HG03280 (cell line): ENCODE results near the gene ACRBP.

Experiments
- ATAC-seq: cut with Tn5 transposase; IDR thresholded peaks from one replicate; pipeline ENCODE4 v1.9.1; 2021; ENCODE audit warnings: mild to moderate bottlenecking, moderate library complexity; ENCODE audit not compliant: unreplicated experiment

The ACRBP gene

DNA sequence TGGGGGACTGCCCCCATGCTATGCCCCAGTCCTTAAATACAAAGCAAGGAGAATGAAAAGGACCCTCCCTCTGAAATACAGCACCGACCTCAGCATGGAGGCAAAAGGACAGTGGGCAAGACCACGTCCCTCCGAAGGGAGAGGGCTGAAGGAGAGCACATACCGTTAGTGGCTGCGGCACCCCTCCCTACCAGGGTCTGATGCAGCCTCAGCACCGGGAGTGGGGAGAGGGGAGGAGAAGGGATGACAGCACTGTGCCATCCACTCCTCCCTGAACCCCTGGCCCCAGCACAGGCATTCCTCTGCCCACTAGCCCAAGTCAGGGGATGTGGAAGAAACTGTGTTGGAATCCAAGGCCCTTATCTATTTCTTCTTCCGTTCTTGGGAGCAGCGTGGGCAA lies 3.6 kb upstream of the ACRBP start:
- no peak for ATAC-seq

DNA sequence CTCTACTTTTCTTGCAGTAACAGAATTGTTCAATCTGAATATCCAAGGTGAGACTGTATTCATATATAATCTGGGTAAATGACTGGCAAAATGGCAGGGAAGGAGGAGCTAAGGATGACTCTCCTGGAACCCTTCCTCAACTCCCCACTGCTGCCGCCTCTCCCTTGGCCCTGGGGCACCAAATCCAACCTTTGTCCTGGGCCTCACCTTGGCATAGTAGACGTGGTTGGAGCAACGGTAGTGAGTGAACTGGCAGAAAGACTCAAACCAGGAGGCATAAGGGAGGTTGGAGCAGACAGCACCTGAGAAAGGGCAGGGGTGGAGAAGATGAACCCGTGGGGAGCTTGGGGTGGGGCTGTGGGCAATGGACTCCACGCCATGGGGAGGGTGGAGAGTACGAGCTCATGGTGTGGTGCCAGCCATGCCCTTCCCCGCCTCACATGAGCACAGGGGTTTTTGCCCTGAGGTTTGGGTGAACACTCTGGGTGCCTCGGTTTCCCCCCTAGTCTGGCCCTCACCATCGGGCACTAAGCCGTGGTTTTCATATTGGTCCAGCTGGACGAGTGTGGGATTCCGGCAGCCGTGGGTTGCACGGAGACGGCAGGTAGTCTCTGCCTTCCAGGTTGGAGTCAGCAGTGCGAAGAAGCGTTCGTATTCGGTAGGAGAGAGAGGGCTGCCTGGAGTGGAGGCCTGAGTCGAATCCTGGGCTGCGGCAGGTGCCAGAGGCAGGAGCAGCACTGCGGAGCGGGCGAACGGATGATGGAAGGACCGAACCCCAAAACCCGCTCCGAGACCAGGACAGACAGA lies 753 bp downstream of the ACRBP start:
- no peak for ATAC-seq

DNA sequence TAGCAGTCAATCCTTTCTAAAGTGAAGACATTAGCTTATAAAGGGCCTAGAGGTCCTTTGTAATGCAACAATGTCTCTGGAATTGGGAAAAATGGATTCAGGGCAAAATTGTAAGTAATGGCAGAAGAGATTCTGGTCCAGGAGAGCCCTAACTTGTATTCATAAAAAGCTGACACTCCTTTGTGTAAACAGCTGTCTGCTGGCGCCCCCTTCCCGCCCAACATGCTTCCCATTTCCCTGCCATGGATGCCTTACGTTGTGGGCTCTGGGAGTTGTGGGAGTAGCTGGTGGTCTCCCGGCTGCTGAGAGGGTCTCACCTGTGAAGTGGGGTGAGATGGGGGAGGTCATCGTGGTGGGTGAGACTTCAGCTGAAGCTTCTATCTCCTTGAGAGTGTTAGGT lies 2.3 kb downstream of the ACRBP start:
- ATAC-seq: no peak

DNA sequence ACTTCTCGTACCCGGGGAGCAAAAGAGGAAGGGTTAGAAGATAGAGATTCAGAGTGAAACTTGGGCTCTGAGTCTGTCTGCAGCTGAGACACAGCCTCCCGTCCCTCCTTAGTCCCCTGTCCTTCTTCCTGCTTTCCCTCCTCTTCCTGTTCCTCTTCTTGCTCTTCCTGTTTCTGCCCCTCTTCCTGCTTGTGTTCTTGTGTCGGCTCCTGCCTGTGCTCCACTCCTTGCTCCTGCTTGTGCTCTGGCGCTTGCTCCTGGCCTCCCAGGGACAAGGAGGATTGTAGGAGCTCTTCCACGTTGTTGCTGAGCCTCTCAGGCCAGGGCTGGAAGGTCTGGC lies 3.0 kb downstream of the ACRBP start:
- no peak for ATAC-seq

DNA sequence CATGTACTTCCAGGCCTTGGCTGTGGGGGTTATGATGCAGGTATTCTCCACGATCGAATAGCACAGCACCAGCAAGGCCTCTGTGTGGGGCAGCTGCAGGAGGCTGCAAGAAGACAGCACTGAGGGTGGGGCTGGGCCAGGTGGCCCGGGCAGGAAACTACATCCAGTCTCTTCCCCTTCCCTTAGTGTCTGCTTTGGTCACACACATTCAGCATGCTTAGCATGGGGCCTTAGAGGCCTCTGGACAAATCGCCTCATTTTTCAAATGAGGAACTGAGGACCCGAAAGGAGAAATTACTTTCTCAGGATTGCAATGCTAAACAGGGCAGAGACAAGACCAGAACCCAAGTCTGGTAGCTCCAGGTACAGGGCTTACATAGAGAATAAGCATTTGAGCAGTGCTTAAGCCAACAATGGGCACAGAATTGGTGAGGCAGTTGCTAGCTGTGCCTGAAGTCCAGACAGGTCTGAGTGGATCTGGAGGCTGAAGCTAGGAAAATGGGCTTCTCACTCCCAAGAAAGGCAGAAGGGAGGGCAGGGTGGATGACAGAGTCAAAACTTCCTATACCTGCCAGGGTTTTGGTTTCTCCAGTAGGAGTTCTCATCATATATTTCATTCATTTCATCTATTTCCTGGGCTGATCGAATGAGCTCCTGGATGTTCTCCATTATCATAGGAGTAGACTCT lies 3.5 kb downstream of the ACRBP start:
- no peak for ATAC-seq

DNA sequence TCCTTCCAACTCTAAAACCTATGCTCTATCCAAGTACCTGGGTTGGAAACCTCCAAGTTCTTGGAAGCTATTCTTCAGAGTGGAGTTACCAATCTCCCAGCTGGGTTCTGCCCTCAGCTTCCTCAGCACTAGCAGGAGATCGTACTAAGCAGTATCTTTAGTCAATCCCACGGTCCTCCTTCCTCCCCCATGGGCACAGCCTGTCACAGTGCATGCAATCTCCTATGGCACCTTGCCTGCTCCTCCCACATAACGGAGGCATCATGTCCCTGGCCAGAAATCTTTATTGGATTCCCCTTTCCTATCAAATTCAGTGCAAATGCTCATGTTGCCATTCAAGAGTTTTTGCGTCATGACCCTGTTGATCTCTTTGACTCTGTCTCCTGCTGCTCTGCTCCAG lies 6.1 kb downstream of the ACRBP start:
- ATAC-seq: no peak

DNA sequence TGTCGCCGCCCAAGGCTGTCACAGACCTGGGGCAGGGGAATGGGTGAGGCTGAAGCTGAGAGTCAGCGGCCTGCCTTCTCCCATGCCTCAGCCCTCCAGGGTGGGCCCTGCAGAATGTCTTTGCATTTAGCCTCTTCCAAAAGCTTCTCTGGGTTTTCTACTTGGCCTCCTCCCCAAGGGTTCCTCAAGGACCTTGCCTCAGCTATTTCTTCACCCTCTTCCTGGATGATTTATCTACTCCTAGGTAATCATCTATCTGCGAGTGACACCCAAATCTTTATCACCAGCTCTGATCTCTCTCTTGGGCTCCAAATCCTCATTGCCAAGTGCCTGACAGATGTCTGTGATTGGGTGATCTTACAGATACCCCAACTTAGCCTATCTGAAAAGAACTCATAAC lies 6.7 kb downstream of the ACRBP start:
- ATAC-seq: no peak

DNA sequence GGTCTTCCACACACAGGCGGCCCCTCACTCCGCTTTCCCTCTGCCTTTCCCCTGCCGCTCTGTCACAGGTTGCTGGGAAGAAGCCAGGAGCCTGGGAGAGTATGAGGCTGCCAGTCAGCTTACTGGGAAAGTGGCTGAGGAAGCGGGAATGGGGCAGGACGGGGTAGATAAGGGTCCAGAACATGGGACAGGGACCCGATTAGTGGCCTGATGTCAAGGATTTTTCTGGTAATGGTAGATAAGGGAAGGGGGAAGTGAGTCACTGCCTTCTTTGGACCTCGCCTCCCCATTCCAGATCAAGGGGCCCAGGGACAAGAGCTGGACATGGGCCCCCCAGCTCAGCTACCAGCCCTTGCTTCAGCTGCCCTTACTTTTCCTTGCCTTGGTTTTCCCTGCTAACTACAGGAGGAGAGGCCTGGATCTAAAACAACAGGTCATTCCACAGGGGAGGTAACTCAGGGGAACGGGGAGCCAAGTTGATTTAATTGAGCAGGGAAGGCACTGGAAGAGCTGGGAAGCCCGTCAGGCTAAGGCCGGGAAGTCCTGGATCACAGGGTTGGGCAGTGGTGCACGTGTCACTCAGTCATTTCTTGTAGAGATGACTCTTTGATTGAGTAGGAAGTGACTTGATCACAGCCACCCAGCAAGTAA lies 8.0 kb downstream of the ACRBP start:
- no peak for ATAC-seq

DNA sequence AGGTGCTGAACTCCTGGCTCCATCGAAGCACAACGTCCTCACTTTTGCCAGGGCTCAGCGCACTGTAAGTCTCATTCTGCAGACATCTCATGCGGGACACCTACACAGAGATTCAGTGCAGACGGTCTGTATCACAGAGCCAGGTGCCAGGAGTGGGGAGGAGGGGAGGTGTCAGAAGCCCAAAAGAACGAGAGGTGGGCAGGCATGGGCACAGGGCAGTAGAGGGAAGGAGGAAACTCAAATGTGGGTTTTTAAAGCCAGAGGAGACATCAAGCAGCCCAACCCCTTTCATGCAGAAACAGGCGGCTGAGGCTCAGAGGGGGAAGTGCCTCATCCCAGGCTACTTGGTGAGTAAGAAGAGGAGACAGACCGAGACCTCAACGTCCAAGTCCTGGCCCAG lies 8.9 kb downstream of the ACRBP start:
- no peak for ATAC-seq

DNA sequence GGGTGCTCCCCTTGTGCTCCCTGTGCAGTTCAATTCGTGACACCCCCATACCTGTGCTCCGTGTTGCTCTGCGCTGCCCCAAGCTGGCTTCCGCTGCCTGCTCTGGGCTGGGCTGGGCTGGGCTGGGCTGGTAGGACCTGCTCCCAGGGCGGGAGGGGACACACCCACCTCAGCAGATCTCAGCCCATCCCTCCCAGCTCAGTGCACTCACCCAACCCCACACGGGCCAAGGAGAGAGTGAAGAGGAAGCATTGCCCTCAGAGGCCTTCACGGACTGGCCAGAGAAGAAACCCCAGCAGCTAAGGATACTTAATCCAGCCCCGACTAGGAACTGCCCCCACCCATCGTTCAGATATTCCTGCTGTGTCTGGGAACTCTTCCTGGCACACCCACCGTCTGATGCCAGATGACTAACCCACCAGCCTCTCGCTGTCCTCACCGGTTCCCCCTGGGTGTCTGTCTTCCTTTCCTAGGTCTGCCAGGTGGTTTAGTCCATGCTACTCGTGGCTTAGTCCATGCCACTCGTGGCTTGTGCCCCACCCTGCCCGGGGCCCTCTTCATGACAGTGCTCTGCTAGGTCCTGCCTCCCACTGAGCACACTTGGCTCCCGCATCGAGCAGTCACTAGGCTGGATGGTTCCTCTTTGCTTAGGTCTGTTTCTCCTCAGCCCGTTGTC lies 11.2 kb downstream of the ACRBP start, which contains the start of gene LPAR5:
LPAR5 (minus strand) TSS at position 104 of the 676 bp plus-strand sequence. CDS start 14,711 bp downstream, outside the sequence.
- ATAC-seq: peak; percentile 29

DNA sequence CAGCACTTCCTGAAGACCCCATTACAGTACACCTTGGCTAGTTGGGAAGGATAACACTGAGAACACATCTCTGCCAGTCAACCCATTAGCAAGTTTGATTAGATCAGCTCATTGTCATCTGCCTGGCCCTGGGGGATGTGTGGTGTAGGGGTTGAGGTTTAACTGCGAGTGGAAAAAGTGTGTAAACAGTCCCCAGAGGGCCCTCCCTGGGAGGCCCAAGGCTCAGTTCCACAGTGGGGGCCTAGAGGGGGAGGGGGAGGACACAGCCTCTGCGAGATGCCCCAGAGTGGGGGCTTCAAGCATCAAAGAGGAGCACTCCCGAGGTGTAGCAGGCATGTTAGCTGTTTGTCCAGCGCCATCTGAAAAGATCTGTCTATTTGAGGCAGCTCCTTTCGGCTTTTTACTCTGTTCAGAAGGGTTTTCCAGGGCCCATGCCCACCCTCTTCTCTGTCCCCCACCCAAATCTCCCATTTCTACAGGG lies 11.8 kb downstream of the ACRBP start:
- peak; percentile 29 for ATAC-seq

DNA sequence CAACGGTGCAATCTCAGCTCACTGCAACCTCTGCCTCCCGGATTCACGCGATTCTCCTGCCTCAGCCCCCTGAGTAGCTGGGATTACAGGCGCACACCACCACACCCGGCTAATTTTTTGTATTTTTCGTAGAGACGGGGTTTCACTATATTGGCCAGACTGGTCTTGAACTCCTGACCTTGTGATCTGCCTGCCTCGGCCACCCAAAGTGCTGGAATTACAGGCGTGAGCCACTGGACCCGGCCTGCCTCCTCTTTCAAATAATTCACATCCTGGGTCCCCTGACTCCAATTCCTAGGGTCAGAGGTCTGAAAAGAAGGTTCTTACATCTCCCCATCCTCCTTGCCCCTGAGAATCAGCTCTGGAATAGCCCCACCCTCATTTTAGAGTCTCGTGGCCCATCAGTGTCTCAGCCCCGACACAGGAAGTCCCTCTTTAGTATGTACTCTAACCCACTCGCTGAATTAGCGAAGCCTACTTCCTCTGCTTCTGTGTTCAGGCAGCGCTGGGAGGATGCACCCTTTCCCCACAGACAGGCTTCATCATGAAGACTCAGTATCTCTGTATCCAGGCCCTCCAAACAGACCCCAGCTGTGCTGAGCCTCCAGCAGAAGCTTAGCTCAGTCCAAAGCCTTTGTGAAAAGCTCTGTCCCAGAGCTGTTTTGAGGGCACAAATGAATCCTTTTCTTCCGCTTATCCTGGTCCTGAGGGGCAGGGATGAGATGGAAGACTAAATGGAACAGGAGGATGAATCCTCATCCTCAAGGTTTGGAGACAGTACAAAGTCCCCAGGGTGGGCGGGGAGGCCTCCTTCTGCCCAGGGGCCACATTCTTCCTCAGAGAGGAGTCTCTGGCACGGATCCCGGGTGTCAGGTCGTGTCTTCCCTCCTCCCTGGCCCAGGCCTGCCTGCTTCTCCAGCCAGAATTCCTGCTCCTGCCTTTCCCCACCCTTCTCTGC lies 14.9 kb downstream of the ACRBP start:
- ATAC-seq: peak; percentile 45

DNA sequence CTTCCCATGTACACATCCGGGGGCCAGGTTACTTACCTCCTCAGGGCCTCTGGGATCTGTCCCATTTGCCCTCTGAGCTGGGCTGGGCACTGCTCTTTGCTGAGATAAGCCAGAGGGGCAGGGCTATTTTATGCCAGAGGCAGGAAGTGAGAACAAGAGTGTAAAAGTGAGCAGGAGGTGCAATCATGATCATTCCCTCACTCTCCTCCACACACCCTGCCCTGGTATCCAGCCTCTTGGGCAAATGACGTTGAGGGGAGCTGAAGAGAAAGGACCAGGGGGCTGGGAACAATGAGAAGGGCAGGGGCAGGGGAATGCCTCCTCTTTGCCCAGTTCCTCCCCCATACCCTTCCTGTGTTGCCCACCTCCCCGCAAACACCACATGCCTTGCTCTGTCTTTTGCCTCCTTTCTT lies 15.7 kb downstream of the ACRBP start:
- no peak for ATAC-seq

DNA sequence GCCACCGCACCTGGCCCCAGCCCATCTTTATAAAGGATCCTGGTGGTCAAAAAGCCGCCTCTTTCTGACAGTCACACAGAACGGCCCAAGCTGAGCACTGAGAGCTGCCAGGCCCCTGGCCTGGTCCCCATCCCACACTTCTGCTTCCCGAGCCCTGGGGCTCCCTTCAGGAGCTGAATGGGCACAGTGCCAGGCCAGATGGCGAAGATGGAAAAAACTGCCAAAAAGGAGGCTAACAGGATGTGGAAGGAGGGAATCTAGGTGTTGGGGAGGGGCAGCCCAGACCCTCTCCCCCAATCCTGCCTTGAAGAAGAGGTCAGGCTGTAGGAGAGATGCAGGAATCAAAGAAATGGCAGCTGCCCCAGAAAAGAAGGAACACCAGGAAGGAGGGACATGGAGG lies 16.5 kb downstream of the ACRBP start:
- ATAC-seq: no peak

DNA sequence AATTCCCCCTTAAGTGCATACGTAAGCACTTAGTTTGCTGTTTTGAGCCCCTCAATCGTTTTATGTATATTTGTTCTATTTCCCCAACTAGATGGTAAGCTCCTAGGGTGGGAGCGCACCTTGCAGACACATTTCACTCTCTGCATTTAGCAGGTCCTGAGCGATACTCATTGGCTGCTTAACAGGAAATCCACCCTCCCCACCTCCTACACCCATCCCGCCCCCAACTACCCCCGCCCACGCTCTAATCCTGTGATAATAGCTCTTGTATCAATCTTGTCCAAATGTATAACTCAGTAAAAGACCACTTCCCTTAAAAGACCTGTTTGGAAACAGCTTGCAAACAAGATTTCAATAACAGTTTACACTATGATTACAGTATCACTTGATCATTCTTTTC lies 19.6 kb downstream of the ACRBP start:
- ATAC-seq: no peak

DNA sequence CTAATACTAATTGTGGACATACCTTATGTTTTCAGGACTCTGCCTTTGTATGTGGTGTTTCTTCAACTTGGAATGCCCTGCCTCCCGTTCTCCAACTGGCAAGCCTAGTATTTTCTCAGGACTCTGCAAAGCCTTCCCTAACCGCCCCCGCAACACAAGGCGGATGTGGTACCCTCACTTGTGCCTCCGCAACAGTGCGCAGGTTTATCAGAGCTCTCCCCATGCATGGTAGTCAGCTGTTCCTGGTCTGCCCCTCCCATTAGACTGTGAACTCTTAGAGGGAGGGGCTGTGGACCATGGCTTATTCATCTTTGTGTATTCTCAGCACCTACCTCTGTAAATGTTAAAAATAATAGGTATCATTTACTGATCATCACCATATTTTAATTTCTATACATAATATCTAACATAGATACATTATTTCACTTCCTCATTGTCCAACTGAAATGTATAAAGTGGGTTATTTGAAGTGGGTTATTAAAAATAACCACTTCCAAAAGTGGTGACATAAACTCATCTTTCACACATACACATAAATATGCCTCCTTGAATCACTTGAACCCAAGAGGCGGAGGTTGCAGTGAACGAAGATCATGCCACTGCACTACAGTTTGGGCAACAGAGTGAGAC lies 20.5 kb downstream of the ACRBP start:
- ATAC-seq: no peak

DNA sequence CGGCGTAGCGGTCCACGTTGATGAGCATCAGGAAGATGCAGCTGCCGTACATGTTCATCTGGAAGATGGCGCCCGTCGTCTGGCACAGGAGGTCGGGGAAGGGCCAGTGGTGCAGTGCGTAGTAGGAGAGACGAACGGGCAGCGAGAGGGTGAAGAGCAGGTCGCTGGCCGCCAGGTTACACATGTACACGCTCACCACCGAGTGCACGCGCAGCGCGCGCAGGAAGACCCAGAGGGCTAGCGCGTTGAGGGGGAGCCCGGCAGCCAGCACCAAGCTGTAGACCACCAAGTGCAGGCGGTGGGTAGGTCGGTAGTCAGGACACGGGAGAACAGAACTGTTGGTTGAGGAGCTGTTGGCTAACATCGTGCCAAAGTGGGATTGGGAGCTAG lies 26.4 kb downstream of the ACRBP start:
- no peak for ATAC-seq

DNA sequence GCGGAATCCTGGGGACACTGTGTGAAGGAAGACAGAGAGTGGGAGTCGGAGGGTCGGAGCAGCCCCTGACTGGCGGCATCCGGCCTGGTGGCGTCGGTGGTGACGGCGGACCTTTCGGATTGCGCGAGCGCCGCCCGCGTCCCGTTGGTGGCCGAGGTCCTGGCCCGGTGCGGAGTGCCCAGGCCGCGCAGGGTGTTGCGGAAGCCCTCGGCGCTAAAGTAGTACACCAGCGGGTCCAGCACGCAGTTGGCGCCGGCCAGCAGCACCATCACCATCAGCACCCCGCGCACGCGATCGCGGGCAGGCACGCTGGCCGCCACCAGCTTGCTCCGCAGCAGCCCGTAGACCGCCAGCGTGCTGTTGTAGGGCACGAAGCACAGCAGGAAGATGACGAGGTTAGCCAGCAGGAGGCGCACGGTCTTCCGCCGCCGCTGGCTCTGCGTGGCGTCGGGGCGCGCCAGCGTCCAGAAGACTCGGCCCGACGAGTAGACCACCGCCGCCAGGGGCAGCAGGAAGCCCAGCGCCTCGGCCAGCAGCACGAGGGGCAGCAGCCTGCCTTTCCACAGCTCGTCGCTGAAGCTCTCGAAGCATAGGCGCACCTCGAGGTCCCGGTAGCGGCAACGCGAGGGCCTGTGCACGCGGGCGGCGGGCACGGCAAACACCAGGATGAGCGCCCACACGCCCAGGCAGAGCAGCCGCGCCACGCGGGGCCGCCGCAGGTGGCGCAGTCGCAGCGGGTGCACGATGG lies 26.9 kb downstream of the ACRBP start:
- ATAC-seq: no peak
